GM12801 (cell line): ENCODE data around the gene MAPK8IP3.

Experiments
- TF ChIP-seq, protein P1 (sequence below): IDR thresholded peaks from one replicate; pipeline ENCODE4 v1.5.1; 2011; ENCODE audit warnings: control low read depth; ENCODE audit not compliant: insufficient read length; ENCODE audit errors: extremely low read depth

MAPK8IP3 gene

DNA sequence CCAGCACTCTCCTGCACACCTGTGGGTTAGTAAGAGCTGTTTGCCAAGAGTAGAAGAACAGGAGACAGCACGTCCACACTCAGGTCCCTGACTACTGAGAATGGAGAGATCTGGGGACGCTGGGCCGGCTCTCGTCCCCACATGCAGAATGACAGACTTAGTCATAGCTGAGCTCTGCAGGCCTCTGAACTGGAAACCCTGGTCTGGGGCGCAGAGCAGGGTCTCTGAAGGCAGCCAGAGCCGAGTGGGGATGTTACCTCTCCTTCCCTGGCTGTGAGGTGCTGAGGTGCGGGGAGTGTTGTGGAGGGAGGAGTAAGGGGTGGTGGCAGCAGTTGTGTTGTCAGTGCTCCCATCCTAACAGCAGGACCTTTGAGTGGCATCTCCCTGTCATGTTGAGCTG, 35.1 kb upstream of the MAPK8IP3 start:
- TF ChIP-seq, protein P1, sequence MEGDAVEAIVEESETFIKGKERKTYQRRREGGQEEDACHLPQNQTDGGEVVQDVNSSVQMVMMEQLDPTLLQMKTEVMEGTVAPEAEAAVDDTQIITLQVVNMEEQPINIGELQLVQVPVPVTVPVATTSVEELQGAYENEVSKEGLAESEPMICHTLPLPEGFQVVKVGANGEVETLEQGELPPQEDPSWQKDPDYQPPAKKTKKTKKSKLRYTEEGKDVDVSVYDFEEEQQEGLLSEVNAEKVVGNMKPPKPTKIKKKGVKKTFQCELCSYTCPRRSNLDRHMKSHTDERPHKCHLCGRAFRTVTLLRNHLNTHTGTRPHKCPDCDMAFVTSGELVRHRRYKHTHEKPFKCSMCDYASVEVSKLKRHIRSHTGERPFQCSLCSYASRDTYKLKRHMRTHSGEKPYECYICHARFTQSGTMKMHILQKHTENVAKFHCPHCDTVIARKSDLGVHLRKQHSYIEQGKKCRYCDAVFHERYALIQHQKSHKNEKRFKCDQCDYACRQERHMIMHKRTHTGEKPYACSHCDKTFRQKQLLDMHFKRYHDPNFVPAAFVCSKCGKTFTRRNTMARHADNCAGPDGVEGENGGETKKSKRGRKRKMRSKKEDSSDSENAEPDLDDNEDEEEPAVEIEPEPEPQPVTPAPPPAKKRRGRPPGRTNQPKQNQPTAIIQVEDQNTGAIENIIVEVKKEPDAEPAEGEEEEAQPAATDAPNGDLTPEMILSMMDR = no peak

DNA sequence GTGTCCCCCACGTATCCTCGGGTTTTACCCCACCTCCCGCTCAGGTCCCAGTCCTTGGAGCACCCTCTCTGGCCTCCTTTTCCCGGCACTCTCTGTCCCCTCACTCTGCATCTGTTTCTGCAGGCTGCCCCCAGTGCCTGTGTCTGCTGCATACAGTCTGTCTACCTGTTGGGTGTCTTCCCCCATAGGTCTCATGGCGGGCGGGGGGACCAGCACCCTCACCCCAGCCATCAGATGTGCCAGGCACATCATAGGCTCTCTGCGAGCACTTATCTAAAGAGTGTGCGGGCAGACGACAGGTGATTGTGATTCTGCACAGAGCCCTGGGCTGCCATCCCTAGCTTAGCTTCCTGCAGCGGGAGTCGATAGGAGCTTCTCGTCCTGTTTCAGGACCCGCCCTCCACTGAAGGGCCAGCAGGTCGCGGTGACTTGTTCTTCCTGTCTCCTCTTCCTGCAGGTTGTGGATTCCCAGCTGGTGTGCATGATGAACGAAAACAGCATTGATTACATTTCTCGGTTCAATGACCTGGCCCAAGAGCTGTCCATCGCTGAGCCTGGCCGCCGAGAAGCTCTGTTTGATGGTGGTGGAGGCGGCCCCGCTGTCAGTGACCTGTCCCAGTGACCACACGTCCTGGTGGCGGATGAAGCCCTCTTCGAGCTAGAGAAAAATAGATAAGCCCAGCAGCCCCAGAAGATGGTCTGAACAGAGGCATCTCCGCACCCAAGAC, 32.4 kb upstream of the MAPK8IP3 start:
- TF ChIP-seq, protein P1 = no peak

DNA sequence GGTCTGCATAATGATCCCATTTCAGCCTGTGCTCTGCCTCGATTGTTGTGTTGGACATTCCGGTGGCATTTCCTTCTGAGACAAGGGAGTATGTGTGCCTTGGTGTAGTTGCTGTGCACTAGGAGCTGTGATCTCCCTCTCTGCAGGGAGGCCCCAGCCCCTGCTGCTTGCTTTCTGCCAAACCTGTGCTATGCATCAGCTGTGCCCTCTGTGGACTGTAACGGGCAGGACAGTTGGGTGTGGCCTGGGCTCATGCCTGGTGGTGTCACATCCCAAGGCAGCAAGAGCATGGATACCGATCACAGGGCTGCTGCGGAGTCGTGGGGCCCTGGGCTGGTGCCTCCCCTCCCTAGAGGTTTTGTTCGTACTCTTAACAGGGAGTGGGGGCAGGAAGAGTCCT, 31.7 kb upstream of the MAPK8IP3 start:
- TF ChIP-seq, protein P1 = no peak

DNA sequence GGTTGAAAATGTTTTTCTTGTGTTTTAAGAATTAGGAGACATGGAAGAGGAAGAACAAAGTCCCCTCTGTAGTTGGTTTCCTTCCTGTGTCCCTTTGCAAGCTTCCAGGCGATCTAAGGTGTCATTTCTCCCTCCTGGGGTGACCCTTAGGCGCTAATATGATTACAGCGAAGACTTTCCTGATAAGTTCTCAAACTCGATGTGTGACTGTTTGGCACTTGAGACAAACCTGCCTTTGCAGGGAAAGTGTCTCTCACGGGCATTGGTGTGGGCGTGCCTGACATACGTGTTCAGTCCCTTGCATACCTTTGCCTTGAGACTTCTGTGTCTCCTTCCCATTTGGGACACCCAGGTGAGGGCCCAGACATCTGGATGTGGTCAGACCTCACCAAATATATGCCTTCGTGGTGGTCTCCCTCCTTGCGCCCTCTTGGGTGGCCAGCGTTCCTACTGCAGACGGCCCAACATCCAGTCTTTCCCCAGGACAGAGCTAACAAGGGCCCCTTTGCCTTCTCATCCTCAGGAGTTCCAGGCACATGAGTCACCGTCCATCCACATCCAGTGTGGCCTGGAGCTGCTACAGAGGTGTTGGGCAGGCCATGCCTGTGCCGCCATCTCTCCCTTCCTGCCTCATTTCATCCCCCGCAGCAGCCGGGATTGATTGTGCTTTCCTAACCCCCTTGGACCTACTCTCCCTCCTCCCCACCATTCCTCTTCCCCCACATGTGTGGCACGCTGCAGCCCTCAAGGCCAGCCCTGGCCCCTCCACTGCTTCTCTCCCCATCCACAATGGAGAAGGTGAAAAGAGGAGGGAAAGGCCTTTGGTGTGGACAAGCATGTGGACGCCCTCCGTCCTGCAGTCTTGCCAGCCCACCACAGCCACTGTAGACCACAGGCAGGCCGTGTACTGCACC, 31.0 kb upstream of the MAPK8IP3 start:
- TF ChIP-seq, protein P1 = no peak

DNA sequence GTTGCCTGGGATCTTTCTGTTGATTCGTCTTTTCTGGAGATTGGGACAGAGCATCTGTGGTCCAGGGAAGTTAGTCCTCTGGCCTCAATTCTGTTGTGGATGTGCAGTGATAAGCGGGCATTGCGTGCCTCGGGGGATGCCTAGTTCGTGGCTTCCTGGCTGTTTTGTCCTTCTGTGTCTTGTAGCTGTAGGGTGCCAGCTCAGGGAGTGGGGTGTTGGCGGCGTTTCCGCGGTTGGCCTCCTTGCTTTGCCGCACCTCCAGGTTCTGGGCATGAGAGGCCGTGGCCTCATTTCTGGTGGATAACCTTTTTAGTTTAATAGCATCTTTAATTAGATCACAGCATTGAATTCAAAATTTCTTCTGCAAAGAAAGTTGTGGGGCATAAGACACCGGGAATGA, 29.3 kb upstream of the MAPK8IP3 start:
- TF ChIP-seq, protein P1 = no peak

DNA sequence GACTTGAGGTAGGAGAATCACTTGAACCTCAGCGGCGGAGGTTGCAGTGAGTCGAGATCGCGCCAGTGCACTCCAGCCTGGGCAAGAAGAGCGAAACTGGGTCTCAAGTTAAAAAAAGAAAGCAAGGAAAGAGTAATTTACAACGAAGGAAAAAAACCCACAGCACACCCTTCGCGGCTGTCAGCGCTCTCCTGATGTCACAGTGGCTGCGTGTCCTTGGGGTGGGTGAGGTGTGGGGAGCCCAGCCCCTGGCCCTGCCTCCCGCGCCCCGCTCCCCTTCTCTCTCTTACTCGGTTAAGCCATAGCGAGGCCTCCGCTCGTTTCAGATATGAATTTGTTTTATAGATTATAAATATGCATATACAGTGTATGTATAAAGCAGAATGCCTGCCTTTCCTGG, 28.7 kb upstream of the MAPK8IP3 start:
- TF ChIP-seq, protein P1 = no peak

DNA sequence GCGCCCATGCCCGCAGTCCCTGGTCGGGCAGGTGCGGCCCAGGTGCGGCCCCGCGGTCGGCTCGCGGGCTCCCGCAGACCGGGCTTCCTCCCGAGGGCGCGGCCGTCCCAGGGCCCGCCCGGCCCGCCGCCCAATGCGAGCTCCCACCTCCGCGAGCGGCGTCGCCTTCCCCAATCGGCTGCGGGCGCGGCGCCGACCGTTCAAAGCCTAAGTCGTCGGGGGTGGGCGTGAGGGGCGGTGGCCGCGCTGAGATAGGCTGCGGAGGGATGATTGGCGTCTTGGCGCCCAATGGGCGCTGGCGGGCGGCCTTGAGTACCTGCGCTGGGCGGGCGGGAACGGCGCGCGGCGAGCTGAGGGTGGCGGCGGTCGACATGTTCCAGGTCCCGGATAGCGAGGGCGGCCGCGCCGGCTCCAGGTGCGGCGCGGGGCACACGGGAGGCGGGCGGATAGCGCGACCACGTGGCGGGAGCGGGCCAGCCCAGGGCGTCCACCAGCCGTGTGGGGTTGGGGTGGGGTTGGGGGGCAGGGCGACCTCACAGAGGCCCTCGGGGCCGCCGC, 28.0 kb upstream of the MAPK8IP3 start, which contains the start of gene JPT2:
Gene JPT2, plus strand, starts transcription at position 338 of the 558 bp plus-strand sequence. Its CDS starts 34 bp downstream, at position 372.
- TF ChIP-seq, protein P1 = no peak
